CD4-positive, alpha-beta T cell treated with Interleukin-17A for 4 hours (primary cell): ENCODE data around the gene NUP93.

Experiments used
- DNase-seq: peaks from one replicate; pipeline ENCODE4 v3.0.0-alpha.2; 2020; ENCODE audit warnings: mixed read lengths

NUP93 gene

DNA sequence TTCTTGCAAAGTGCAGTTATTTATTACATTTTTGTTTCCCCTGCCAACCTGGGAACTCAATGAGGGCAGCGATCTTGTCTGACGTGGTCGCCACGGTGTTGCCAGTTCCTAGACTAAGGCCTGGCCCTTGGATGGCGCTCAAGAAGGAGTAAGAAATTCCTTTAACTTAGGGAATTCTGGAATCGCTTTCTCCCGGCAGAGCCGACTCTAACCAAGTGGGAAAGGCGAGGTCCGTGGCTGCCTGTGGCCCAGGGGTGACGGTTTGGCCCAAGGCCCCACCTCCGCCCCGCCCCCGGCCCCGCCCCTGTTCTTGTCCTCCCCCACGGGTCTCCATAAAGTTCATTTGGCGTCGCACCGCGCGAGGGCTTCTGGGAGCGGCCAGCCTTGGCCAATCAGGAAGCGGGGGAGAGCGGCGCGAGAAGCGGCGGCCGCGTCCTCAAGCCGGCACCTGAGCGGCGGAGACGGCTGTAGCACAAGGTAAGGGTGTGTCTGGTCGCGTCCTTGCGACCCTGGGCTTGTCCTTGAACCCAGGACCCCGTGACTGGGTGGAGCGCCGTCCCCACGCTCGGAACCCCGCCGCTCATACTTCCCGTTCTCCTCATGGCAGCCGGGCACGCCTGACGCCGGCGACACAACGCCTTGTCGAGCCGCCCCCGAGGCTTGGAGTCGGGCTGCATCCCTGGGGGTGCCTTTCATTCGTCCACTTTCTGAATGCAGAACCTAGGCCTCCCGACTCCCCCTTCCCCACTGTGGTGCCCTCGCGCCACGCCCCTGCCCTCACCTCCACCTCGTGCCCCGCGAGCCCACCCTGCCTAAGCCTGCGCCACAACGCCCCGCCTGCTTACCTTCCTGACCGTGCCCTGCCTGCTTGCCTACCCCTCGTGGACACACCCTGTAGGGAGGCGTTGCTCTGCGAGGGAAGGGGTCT is at the start of gene NUP93:
Gene NUP93, plus strand, starts transcription at position 395 of the 928 bp plus-strand sequence. CDS start 18,119 bp downstream, outside the sequence.
- peak; percentile 96 for DNase-seq

DNA sequence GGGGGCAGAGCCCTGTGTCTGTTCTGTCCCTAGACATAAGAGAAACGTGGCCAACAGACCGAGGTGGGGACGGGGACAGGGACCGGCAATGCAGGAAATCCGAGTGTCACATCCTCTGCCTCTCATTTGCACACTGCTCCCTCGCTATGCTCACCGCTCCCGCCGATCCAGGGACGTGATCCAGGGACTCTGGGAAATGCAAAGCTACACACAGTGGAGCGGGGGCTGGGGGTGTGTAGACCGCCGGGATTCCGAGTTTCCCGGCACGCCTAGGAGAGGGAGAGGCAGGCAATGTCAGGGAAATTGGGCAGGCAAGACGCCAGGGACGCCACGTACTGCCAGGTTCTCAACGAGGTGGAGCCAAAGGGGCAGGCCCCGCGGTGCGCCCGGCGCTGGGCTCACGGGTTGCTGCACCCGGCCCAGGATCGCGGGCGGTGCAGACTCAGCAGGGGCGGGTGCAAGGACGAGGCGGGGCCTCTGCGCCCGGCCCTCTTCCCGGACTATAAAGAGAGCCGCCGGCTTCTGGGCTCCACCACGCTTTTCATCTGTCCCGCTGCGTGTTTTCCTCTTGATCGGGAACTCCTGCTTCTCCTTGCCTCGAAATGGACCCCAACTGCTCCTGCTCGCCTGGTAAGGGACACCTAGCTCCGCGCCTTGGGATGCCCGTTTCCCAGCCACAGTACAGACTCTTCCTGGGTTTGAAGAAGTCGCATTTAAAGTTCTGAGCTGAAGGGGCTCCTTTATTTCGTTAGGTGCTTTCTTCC is 47.8 kb upstream of the NUP93 start, which contains the start of gene MT1X:
Gene MT1X, plus strand, starts transcription at position 532 of the 764 bp plus-strand sequence. Its CDS starts 71 bp downstream, at position 603.
- DNase-seq, result peak; percentile 91

DNA sequence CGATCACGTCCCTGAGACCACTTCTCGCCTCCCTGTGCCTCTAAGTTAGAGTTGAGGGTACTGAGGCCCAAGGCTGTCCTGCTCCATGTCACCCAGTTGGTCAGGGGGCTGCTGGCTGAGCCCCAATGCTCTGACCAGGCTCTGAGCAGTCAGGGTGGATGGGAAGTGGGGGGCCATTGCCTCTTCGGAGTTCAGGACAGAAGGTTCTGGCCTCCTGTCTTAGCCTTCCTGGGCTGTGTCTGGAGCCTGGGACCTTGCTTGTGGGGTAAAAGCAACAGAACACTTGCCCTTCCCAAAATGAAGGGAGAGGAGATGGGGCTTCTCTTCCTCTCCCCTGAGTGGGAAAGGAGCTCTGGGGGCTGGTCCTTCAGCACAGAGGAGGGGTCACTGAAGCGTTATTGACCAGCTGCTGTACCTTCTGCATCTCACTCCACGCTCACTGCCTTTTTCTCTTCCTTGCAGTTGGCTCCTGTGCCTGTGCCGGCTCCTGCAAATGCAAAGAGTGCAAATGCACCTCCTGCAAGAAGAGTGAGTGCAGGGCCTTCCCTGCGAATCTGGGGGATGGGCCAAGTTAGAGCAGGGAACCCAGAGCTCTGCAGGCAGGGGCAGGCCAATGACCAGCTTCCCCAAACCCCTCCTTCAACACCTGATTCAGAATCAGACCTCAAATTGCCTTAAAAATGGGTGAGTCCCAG is 47.1 kb upstream of the NUP93 start:
- no peak for DNase-seq

DNA sequence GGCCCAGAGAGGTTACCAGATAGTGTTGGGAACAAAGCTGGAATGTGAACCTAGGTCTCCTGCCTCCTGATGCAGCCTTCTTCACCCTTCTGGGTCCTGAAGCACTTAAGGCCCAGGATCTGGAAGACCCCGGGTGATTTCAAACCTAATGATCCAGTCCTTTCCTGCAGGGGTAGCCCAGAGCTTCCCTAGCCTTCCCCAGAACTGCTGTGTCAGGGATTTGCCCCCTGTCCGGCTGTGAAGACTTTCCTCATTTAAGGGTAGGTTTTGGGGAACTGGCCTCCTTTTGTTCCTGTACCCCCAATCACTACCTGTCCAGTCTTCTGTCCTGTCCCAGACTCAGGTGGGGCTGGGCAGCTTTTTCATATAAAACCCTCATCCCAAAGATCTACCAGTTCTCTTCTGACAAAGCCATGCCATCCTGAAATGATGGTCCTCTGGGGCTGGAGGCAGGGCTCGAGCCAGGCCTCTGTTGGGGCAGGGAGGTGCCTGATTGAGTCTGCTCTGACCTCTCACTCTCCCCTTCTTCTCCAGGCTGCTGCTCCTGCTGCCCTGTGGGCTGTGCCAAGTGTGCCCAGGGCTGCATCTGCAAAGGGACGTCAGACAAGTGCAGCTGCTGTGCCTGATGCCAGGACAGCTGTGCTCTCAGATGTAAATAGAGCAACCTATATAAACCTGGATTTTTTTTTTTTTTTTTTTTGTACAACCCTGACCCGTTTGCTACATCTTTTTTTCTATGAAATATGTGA is 46.3 kb upstream of the NUP93 start:
- DNase-seq, result no peak

DNA sequence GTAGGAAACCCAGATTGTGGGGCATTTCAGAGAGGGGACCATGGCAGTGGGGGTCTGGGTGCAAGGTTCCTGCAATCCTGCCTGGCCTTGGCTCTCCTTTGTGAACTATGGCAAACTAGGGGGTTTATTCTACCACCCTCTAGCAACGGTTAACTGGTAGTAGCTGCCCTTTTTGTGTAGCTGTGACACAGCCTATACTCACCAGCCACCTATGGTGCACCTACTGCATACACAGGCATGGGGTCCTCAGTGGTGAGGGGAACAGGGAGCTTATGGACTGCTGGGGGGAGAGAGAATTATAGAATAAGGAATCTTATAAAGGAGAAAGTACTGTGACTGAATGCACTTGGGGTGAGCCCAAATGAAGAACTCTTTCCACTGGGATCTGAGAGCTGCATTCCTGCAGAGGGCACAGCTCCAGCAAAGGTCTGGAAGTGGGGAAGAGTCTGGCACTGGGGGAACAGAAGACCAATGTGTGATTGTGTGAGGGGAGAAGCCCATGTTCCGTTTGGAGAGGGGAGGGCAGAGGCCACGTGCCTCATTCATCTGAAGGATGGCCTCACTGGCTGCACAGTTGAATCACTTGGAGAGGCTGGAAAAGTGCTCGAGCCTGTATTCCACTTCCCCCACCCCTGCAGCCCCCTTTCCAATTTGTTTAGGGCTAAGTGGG is 45.5 kb upstream of the NUP93 start:
- no peak for DNase-seq

DNA sequence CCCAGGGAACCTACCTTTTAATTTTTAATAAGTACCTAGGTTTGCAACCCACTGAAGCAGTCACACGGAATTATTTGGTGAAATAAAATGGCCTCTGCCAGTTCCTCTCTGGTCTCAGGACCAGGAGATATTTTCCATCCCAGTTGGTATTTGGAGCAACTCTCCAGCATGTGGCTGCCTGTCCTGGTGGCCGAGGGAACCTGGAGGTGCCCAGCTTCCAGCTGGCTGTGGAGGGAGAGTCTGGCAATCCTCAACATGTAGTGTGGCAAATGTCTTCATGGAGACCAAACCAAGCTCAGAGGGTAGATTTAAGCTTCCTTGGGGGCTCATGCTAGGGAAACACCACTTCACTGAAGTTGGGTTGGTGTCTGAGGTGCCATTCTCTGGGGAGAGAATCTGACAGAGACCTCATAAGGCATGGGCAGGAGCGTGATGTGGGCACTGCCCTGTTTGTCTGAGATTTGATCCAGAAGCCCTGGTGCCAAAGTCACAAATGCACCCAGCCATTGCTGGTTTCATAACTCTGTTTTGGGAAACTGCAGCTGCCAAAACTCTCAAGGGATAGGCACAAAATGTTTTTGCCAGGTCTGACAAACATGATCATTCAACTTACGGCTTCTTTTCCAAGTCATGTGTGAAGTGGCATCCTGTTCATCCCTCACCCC is 44.9 kb upstream of the NUP93 start:
- DNase-seq, result no peak

DNA sequence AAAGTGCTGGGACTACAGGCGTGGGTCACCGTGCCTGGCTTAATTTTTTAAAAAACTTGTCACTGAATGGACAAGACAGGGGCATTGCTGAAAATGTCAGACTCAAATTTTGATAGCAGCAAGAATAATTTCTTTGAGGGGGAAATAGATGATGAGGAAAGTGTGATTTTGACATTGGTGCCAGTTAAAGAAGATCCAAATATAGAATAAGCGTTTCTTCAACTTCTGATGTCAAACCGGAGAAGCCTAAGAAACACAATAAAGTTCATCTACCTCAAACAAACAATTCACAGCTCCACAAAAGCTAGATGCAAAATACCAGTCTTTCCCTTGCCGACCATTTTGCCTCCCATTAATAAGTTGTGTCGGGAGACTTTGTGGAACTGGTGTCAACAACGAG is 43.2 kb upstream of the NUP93 start:
- DNase-seq, result no peak

DNA sequence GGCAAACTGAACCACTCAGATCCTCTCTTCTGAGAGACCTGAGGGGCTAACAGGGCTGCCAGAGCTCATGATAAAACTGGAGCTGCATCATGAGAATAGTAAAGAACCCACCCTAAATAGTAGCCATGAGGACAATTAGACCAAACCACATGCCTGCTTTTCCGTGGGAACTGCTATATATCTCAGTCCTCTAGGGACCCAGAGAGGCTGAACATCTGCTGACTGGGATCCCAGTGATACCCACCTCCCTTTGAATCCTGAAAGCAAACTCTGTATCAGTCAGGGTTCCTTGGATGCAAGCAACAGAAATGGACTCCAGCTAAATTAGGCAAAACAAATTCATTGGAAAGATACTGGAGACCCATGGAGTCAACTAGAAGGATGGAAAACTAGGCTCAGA is 41.2 kb upstream of the NUP93 start:
- DNase-seq, result no peak

DNA sequence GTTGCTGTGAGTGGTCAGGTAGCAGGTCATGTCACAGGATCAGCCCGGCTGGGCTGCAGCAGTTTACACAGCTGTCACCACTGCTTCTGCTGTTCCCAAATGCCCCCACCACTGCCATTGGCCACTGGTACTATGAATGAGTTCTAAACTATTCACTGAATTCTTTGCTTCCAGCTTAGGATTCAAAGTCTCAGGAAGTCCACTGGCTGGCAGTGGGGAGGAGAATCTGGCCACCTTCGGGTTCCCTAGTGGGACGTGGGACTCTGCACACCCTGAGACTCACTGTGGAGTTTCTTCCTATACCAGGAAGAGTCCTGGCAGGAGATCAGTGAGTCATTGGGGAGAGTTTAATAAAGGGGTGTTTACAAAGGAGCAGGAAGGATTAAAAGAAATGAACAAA is 40.8 kb upstream of the NUP93 start:
- no peak for DNase-seq

DNA sequence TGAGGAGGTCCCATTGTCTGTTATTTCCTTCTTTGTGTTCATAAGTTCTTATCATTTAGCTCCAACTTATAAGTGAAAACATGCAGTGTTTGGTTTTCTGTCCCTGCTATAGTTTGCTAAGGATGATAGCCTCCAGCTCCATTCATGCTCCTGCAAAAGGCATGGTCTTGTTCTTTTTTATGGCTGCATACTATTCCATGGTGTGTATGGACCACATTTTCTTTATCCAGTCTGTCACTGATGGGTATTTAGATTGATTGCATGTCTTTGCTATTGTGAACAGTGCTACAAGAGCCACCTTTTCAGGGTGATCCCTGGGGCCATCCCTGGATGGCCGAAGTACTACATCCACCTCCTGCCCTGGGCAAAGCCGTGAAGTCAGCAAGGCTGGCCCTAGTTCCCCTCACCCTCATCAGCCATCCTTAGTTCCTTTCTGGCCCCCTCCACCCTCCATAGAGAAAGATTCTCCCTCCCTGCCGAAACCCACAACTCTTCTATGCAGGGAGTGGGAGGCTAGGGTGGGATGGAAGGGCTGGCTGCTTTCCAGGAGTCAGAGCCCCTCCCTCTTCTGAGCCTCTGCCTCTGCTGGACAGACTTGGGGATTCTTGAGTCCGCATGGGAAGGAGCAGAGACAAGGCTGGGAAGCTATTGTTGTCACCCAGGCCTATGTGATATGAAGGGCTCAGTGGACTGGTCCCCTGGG is 39.4 kb upstream of the NUP93 start:
- no peak for DNase-seq

DNA sequence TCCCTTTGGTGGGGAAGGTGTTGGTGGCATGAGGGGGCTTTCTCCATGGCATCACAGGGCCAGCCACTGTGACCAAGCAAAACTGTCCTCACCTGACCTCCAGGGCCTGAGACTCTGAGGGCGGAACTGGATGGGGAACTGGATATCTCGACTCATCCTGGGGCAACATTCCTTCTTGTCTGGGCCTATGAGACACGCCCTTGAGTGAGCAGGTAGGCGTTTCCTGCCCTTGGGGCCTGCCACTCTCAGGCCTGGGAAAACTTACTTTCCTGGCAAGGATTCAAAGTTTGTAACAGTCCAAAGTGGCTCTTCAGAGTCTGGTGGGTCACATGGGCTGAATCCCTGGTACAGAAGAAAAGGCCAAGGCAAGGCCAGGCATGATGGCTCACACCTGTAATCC is 38.0 kb upstream of the NUP93 start:
- DNase-seq, result no peak

DNA sequence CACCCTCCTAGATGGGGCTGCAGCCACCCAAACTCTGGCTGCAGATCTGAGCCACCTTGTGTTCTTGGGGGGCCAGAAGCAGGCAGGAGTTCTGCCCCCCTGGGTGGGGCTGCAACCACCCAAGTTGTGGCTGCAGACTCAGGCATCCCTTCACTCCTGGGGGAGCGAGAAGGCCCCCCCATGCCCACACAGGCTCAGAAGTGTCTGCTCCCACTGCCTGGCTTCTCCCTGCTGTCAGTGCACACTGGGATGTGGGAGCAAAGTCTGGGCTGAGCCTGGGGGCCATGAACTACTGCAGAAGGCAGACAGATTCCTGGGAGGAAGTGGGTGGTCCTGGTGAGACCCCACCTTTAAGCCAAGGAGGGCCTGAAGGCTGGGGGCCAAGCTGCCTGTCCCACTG is 34.7 kb upstream of the NUP93 start:
- DNase-seq, result no peak

DNA sequence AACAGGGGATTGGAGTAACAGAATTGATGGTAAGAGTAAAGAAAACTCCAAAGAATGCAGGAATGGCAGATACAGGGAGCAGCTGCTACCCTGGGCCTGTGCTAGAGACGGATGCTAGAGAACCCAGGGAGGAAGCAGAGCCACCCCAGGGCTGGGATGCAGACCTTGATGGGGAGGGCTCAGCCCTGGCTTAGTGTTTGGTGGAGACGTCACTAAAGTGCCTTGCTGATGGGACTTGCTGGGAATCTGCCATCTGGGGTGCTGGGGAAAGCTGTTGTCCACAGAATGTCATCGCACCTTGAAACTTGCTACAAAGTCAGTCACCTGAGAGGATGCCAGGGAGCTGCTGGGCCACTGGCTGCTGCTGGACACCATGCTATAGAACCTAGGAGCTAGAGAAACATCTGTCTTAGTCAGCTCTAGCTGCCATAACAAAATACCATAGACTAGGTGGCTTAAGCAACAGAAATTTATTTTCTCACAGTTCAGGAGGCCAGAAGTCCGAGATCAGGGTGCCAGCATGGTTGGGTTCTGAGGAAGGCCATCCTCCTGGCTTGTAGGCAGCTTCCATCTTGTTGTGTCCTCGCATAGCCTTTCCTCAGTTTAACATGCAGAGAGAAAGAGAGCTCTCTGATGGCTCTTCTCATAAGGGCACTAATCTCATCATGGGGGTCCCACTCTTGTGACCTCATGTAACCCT is 32.3 kb upstream of the NUP93 start:
- no peak for DNase-seq

DNA sequence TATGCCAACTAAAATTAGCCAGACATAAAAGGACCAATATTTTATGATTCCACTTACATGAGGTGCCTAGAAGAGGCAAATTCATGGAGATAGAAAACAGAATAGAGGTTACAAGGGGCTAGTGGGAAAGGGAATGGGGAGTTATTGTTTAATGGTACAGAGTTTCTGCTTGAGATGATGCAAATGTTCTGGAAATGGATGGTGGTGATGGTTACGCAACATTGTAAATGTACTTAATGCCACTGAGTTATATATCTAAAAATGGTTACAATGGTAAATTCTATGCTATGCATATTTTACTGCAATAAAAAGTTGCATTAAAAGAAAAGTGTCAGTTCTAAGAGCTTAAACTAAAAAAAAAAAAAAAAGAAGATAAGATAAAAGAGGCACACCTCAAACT is 29.7 kb upstream of the NUP93 start:
- DNase-seq, result no peak

DNA sequence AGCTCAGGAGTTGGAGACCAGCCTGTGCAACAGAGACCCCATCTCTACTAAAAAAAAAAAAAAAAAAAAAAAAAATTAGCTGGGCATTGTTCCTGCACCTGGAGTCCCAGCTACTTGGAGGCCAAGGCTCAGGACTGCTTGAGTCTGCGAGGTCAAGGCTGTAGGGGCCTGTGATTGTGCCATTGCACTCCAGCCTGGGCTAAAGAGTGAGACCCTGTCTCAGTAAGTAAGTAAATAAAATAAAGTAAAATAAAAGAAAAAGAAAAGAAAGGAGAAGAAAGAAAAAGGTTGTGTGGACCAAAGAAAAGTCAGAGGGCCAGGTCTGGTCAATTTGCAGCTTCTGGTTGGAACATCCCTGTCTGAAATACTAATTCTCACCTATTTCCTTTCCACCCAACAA is 29.3 kb upstream of the NUP93 start:
- DNase-seq, result no peak

DNA sequence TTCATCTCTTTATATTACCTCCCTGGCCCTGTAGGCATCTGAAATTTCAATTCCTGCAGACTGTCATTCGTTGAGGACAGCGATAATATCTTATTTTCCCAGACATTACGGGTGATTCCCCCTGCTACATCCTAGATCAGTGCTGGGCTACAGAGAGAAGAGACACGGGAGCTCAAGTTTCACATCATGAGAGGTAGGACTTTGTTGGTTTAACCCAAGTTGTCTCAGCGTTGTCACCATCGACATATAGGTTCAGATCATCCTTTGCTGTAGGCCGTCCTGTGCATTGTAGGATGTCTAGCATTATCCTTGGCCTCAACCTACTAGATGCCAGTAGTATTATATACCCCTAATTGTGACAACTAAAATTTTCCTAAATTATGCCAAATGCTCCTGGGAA is 28.4 kb upstream of the NUP93 start:
- no peak for DNase-seq

DNA sequence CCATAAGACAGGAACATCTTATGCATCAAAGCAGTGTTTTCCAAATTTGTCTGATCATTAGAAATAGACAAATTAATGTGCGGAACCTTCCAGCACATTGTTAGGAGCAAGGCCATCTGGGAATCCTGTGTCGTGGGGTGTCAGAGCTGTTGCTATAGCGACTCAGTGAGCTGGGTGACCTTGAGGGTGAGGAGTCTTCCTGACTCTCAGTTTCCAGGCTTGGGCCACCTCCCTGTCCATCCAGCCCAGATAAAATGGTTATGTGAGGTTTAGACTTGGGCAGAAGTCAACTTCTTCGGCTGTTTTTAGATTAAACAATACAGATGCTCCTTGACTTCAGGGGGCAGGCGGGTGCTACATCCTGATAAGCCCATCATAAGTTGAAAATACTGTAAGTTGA is 27.1 kb upstream of the NUP93 start:
- no peak for DNase-seq

DNA sequence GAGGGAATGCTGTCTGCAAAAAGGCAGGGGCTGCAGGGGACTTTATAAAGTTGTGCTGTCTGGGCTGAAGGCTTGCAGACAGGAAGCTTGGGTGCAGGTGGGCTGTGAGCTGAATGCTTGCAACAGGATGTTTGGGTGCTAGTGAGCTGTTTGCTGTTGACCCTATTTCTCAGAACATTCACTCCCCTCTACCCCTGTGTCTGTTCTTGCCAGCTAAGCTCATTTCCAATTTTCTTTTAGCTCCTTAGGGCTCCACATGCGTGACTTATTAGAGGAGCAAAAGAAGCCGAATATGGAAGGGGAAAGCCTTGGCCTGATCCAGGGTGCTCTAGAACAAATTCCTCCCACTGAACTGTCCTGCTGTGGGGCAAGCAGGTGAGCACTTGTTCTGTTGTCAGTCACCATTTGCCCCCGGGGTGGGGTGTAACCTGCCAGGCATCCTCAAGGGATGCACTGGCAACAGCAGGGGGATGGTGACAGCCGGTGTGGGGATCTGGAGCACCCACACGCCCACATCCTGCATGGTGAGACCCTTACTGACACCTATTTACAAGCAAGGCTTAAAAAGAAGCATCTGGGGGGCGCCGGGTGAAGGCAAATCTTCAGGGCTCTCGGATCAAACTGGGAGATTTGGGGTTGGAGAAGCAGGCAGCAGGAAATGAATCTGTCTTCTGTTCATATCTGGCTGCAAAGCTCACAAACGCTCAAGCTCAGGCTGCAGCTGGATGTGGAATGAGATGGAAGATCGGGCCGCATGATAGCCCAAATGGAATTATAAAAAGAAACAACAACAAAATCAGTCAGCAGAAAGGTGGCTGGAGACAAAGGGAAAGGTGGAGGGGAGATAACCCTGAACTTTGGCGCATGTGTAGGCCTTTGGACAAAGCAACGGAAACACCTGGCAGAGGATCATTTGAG is 21.1 kb upstream of the NUP93 start:
- DNase-seq, result peak; percentile 69
